ENCODE data around the gene UMODL1.
A peak's percentile ranks its signal among the peaks of the same experiment; 100 is the strongest.

Gene UMODL1

GRCh38 chr21:42038826-42039425, 32.2 kb upstream of the UMODL1 start:
- peak; percentile 31 for DNase-seq (ENCODE audit: low read depth, low spot score)

GRCh38 chr21:42039470-42039901, 31.6 kb upstream of the UMODL1 start:
- no peak for DNase-seq (ENCODE audit: low read depth, low spot score)

- DNase-seq (ENCODE audit: low read depth, low spot score): peak; percentile 23
These were observed 31.2 kb upstream of the UMODL1 start for GRCh38 chr21:42039911-42040351.

- peak; percentile 93 for DNase-seq (ENCODE audit: low read depth, low spot score)
These were observed 30.5 kb upstream of the UMODL1 start for GRCh38 chr21:42040411-42041180.

GRCh38 chr21:42041246-42041645, 29.9 kb upstream of the UMODL1 start:
- DNase-seq (ENCODE audit: low read depth, low spot score): no peak

GRCh38 chr21:42041711-42042110, 29.4 kb upstream of the UMODL1 start:
- DNase-seq (ENCODE audit: low read depth, low spot score): no peak

GRCh38 chr21:42042651-42043050, 28.5 kb upstream of the UMODL1 start:
- no peak for DNase-seq (ENCODE audit: low read depth, low spot score)

- DNase-seq (ENCODE audit: low read depth, low spot score): no peak
These were observed 27.8 kb upstream of the UMODL1 start for GRCh38 chr21:42043201-42043895.

GRCh38 chr21:42043961-42044360, 27.2 kb upstream of the UMODL1 start:
- DNase-seq (ENCODE audit: low read depth, low spot score): no peak

- DNase-seq (ENCODE audit: low read depth, low spot score): no peak
These were observed 26.1 kb upstream of the UMODL1 start for GRCh38 chr21:42044871-42045495.

GRCh38 chr21:42047821-42048613, 23.1 kb upstream of the UMODL1 start:
- DNase-seq (ENCODE audit: low read depth, low spot score): peak; percentile 33

GRCh38 chr21:42048870-42049577, 22.1 kb upstream of the UMODL1 start:
- DNase-seq (ENCODE audit: low read depth, low spot score): no peak

- DNase-seq (ENCODE audit: low read depth, low spot score): no peak
These were observed 21.3 kb upstream of the UMODL1 start for GRCh38 chr21:42049578-42050430.

- DNase-seq (ENCODE audit: low read depth, low spot score): no peak
These were observed 19.3 kb upstream of the UMODL1 start for GRCh38 chr21:42051788-42052187.

GRCh38 chr21:42055425-42055824, 15.7 kb upstream of the UMODL1 start:
- no peak for DNase-seq (ENCODE audit: low read depth, low spot score)

- no peak for DNase-seq (ENCODE audit: low read depth, low spot score)
These were observed 14.6 kb upstream of the UMODL1 start for GRCh38 chr21:42056468-42056867.

GRCh38 chr21:42056996-42057689, 14.0 kb upstream of the UMODL1 start:
- DNase-seq (ENCODE audit: low read depth, low spot score): no peak

- DNase-seq (ENCODE audit: low read depth, low spot score): no peak
These were observed 13.2 kb upstream of the UMODL1 start for GRCh38 chr21:42057851-42058437.

- DNase-seq (ENCODE audit: low read depth, low spot score): no peak
These were observed 12.4 kb upstream of the UMODL1 start for GRCh38 chr21:42058631-42059111.
